ENCODE measurements around the gene MBD3L2B.

Gene MBD3L2B

DNA sequence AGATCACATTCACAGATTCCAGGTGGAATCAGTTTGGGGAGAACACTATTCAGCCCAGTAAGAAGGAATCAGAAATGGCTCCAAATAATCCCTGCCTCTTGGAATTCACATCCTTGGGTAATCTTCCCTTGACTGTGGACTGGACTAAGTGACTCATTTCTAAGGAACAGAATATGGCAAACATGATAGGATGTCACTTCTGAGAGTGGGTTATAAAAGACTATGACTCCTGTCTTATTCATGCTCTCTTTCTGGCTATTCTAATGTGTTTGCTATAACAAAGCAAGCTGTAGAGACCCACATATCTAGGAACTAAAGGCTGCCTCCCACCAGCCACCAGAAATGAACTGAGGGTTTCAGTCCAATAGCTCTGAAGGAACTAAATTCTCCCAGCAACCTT is 37.8 kb downstream of the MBD3L2B start:
- DNase-seq (ENCODE audit: low read depth) = no peak
- H3K4me3 ChIP-seq (ENCODE audit: low read depth, low read length) = no peak overlapping the region
- TF ChIP-seq CTCF (conservative IDR thresholded peaks at IDR 0.05; ENCODE audit: low read depth, low read length) = no peak

DNA sequence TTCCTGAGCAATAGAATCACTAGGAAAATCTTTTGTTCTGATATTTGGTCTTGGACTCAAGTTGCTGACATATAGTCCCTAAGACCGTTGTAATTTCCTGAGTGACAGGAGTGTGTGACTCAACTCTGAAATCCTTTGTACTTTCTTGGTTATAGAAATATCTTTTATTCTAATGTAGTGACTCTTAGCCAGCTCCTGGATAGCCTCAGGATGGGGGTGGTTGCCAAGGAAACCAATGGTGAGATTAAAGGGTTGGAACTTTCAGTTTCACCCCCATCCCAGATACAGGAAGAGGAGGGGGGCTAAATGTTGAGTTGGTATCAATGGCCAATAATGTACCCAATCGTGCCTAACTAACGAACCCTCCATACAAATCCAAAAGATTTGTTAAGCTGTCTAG is 41.8 kb downstream of the MBD3L2B start:
- H3K4me3 ChIP-seq (ENCODE audit: low read depth, low read length) = no peak overlapping the region
- no peak for DNase-seq (ENCODE audit: low read depth)
- no peak for TF ChIP-seq CTCF (conservative IDR thresholded peaks at IDR 0.05; ENCODE audit: low read depth, low read length)

DNA sequence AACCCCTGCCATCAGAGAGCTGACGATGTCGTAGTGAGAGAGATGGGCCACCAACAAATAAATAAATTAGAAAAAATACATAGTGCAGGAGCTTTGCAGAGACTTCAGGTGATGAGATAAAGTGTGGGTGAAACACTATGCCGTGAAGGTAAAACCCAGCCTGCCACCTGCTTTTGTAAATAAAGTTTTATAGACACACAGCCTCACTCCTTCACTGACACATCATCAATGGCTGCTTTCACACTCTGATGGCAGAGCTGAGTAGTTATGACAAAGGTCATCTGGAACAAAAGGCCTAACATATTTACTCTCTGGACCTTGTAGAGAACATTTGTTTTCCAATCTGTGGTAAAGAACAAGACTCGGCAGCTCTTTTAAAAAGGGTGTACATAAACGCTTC is 45.0 kb downstream of the MBD3L2B start:
- TF ChIP-seq CTCF (conservative IDR thresholded peaks at IDR 0.05; ENCODE audit: low read depth, low read length) = no peak
- no peak for DNase-seq (ENCODE audit: low read depth)
- H3K4me3 ChIP-seq (ENCODE audit: low read depth, low read length) = no peak overlapping the region

GRCh38 chr19:6971366-6971765 is 49.9 kb downstream of the MBD3L2B start:
- TF ChIP-seq CTCF (conservative IDR thresholded peaks at IDR 0.05; ENCODE audit: low read depth, low read length) = no peak
- H3K4me3 ChIP-seq (ENCODE audit: low read depth, low read length) = no peak overlapping the region
- DNase-seq (ENCODE audit: low read depth) = no peak

DNA sequence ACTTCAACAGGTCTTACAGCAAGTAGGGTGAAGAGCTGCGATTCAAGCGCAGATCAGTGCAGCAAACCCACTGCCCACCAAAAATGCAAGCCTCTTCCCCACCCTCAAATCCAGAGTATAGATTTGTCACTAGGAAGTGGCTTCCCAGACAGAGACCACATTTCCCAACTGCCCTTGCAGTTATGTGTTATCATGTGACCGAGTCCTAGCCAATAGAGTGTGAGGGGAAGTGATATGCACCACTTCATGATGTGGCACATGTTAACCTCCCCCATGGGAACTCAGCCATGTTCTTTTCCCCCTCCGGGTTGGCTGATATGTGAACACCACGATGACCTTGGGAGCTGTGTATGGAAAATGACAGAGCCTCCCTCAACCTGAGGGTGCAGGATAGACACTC is 50.8 kb downstream of the MBD3L2B start:
- no peak overlapping the region for H3K4me3 ChIP-seq (ENCODE audit: low read depth, low read length)
- TF ChIP-seq CTCF (conservative IDR thresholded peaks at IDR 0.05; ENCODE audit: low read depth, low read length) = no peak
- no peak for DNase-seq (ENCODE audit: low read depth)

DNA sequence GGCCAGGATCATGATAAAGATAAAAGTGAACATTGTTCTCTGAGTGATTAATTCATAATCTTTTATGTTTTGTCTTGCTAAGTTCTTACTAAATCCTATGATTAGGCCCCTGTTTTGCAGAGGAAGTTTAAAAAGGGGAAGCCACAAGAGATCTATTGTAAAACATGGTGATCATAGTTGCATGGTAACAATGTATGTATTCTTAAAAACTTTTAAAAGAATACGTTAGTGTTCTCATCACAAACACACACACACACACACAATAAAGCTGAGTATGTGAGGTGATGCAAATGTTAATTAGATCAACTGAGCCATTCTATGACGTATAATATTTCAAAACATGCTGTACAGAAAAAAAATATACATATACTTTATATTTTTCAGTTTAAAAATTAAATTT is 51.2 kb downstream of the MBD3L2B start:
- H3K4me3 ChIP-seq (ENCODE audit: low read depth, low read length) = no peak overlapping the region
- TF ChIP-seq CTCF (conservative IDR thresholded peaks at IDR 0.05; ENCODE audit: low read depth, low read length) = no peak
- no peak for DNase-seq (ENCODE audit: low read depth)

DNA sequence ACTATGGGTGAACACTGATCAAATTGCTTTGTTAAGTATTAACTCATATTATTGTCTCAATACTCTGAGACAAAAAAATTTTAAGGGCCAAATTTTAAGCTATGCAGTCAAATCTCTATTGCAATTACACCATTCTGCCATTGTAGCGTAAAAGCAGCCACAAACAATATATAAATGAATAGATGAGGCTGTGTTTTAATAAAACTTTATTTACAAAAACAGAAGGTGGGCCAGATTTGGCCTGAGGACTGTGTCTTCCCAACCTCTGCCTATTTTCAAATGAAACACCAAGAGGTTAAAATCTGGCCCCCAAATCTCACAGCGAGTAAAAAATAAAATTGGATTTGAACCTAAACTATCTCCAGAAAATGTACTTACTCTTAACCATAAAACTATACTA is 51.7 kb downstream of the MBD3L2B start:
- no peak for TF ChIP-seq CTCF (conservative IDR thresholded peaks at IDR 0.05; ENCODE audit: low read depth, low read length)
- no peak overlapping the region for H3K4me3 ChIP-seq (ENCODE audit: low read depth, low read length)
- no peak for DNase-seq (ENCODE audit: low read depth)
